IMR-90 (cell line): ENCODE measurements around the gene MLF2. TPM values are rescaled to one million over a fixed set of nuclear protein-coding genes. Genes with fewer than 3 reads are reported as not detected.

ENCODE experiments used
- ATAC-seq: fragments of 200-7000 bp; cut with Tn5 transposase; 2 replicates; pipeline ENCODE4 v1.9.1; 2020; ENCODE audit warnings: low read depth, mild to moderate bottlenecking, moderate library complexity
- BruUV-seq: library from RNA; stranded (reverse); fragments of 400-500 nt; replicated peaks from 2 replicates; lab custom pipeline; 2021; lab: Mats Ljungman, UMichigan
- CTCF ChIA-PET: fragments of 300-600 bp; formaldehyde crosslinking; extraction: SDS; loops from one replicate; lab custom pipeline; 2021; ENCODE audit warnings: antibody characterized with exemption; lab: Yijun Ruan, JAX
- POLR2A ChIA-PET: fragments of 300-600 bp; sonication (Branson Sonifier 250); formaldehyde crosslinking; loops from one replicate; lab custom pipeline; 2022; ENCODE audit warnings: antibody characterized with exemption; ENCODE audit not compliant: unreplicated experiment; lab: Charles Lee
- DNase-seq: peaks from one replicate; pipeline ENCODE4 v3.0.0; 2013
- H2AFZ ChIP-seq: replicated peaks from 2 replicates; pipeline ENCODE3; 2013; ENCODE audit warnings: low read length, mild to moderate bottlenecking; ENCODE audit not compliant: poor library complexity
- H2AK5ac ChIP-seq: 2 replicates; pipeline ENCODE4 v1.6.1; 2013; ENCODE audit warnings: low read depth, low read length, inconsistent platforms
- H2AK9ac ChIP-seq: replicated peaks from 2 replicates; pipeline ENCODE3; 2013; ENCODE audit warnings: mild to moderate bottlenecking, low read depth, low read length, moderate library complexity; ENCODE audit not compliant: poor library complexity
- H2BK120ac ChIP-seq: 2 replicates; pipeline ENCODE4 v1.6.1; 2013; ENCODE audit warnings: low read depth, low read length, inconsistent platforms
- H2BK15ac ChIP-seq: 3 replicates; pipeline ENCODE4 v1.6.1; 2013; ENCODE audit warnings: low read depth, low read length, inconsistent platforms
- H2BK20ac ChIP-seq: 2 replicates; pipeline ENCODE4 v1.6.1; 2013; ENCODE audit warnings: low read depth, mild to moderate bottlenecking, inconsistent platforms, low read length, moderate library complexity
- H2BK5ac ChIP-seq: 2 replicates; pipeline ENCODE4 v1.6.1; 2013; ENCODE audit warnings: mild to moderate bottlenecking, low read depth, low read length, inconsistent platforms; ENCODE audit not compliant: poor library complexity, severe bottlenecking
- H3K14ac ChIP-seq: replicated peaks from 2 replicates; pipeline ENCODE4 v1.6.1; 2013; ENCODE audit warnings: low read depth, low read length, inconsistent platforms
- H3K18ac ChIP-seq: 2 replicates; pipeline ENCODE4 v1.6.1; 2013; ENCODE audit warnings: low read depth, low read length, control low read depth
- H3K23ac ChIP-seq: 2 replicates; pipeline ENCODE4 v1.6.1; 2013; ENCODE audit warnings: low read depth, low read length, inconsistent platforms
- H3K27ac ChIP-seq: 2 replicates; pipeline ENCODE4 v1.5.1; 2013; ENCODE audit warnings: mild to moderate bottlenecking, control low read depth, low read length; ENCODE audit not compliant: insufficient read depth
- H3K27me3 ChIP-seq: 2 replicates; pipeline ENCODE4 v1.6.1; 2013; ENCODE audit warnings: low read length; ENCODE audit not compliant: control insufficient read depth, insufficient read depth
- H3K36me3 ChIP-seq: 2 replicates; pipeline ENCODE4 v1.6.1; 2013; ENCODE audit warnings: low read length, mixed read lengths; ENCODE audit not compliant: control insufficient read depth, insufficient read depth
- H3K4ac ChIP-seq: 2 replicates; pipeline ENCODE4 v1.6.1; 2013; ENCODE audit warnings: low read depth, low read length, inconsistent platforms
- H3K4me1 ChIP-seq: 2 replicates; pipeline ENCODE4 v1.6.1; 2013; ENCODE audit warnings: low read length, mixed read lengths; ENCODE audit not compliant: control insufficient read depth, insufficient read depth
- H3K4me2 ChIP-seq: 2 replicates; pipeline ENCODE4 v1.6.1; 2013; ENCODE audit warnings: low read depth, mild to moderate bottlenecking, control low read depth, low read length, moderate library complexity
- H3K4me3 ChIP-seq: 2 replicates; pipeline ENCODE4 v1.5.1; 2013; ENCODE audit warnings: low read depth, mild to moderate bottlenecking, control low read depth, low read length, moderate library complexity; ENCODE audit not compliant: insufficient read depth
- H3K56ac ChIP-seq: 2 replicates; pipeline ENCODE4 v1.6.1; 2013; ENCODE audit warnings: low read length, inconsistent platforms; ENCODE audit not compliant: insufficient read depth; ENCODE audit errors: extremely low read depth
- H3K79me1 ChIP-seq, 2 experiments: 2 replicates each; pipeline ENCODE4 v1.6.1; 2013; ENCODE audit warnings: low read length in 2 of 2, inconsistent platforms in 1 of 2, low read depth in 1 of 2
- H3K9ac ChIP-seq: 2 replicates; pipeline ENCODE4 v1.6.1; 2013; ENCODE audit warnings: low read depth, low read length, control low read depth
- H3K9me1 ChIP-seq: 2 replicates; pipeline ENCODE4 v1.6.1; 2013; ENCODE audit warnings: low read length, inconsistent platforms; ENCODE audit not compliant: insufficient read depth
- H3K9me3 ChIP-seq: 2 replicates; pipeline ENCODE4 v1.6.1; 2013; ENCODE audit warnings: low read length; ENCODE audit not compliant: control insufficient read depth, insufficient read depth
- H4K20me1 ChIP-seq: 2 replicates; pipeline ENCODE4 v1.6.1; 2013; ENCODE audit warnings: low read length, inconsistent platforms; ENCODE audit not compliant: insufficient read depth
- H4K5ac ChIP-seq: 2 replicates; pipeline ENCODE4 v1.6.1; 2013; ENCODE audit warnings: mild to moderate bottlenecking, low read depth, low read length, control low read depth
- H4K8ac ChIP-seq, 2 experiments: 2 replicates each; pipeline ENCODE4 v1.6.1; 2013; ENCODE audit warnings: low read depth in 2 of 2, low read length in 2 of 2, control low read depth in 1 of 2, inconsistent platforms in 1 of 2
- H4K91ac ChIP-seq: 2 replicates; pipeline ENCODE4 v1.6.1; 2013; ENCODE audit warnings: low read depth, low read length, inconsistent platforms; ENCODE audit not compliant: insufficient read depth
- BHLHE40 ChIP-seq: fragments of 150-350 bp; IDR thresholded peaks from 2 replicates; pipeline ENCODE4 v1.6.1; 2016; ENCODE audit warnings: mild to moderate bottlenecking, low read depth, low read length
- CEBPB ChIP-seq: IDR thresholded peaks from 2 replicates; pipeline ENCODE4 v1.6.1; 2012; ENCODE audit warnings: low read depth, low read length, improper control_type of control experiment
- CHD1 ChIP-seq: IDR thresholded peaks from 2 replicates; pipeline ENCODE4 v1.6.1; 2012; ENCODE audit warnings: low read depth, low read length, improper control_type of control experiment
- CTCF ChIP-seq: conservative IDR thresholded peaks from 2 replicates; pipeline ENCODE4 v1.5.1; 2012; ENCODE audit warnings: mild to moderate bottlenecking, low read depth, low read length, improper control_type of control experiment
- FOS ChIP-seq: fragments of 150-350 bp; IDR thresholded peaks from 2 replicates; pipeline ENCODE4 v1.6.1; 2016; ENCODE audit warnings: low read depth, low read length
- MAFK ChIP-seq: IDR thresholded peaks from 2 replicates; pipeline ENCODE4 v1.6.1; 2012; ENCODE audit warnings: low read depth, low read length, improper control_type of control experiment
- MAZ ChIP-seq: IDR thresholded peaks from 2 replicates; pipeline ENCODE4 v1.6.1; 2012; ENCODE audit warnings: low read depth, mild to moderate bottlenecking, low read length, improper control_type of control experiment, moderate library complexity, borderline replicate concordance
- MXI1 ChIP-seq: IDR thresholded peaks from 2 replicates; pipeline ENCODE4 v1.6.1; 2012; ENCODE audit warnings: low read depth, mild to moderate bottlenecking, low read length, moderate library complexity, borderline replicate concordance
- NFE2L2 ChIP-seq: fragments of 150-350 bp; IDR thresholded peaks from 2 replicates; pipeline ENCODE4 v1.6.1; 2016; ENCODE audit warnings: low read depth, mild to moderate bottlenecking, low read length
- POLR2A ChIP-seq: IDR thresholded peaks from 2 replicates; pipeline ENCODE4 v1.6.1; 2012; ENCODE audit warnings: mild to moderate bottlenecking, low read depth, low read length
- RAD21 ChIP-seq: IDR thresholded peaks from 2 replicates; pipeline ENCODE4 v1.6.1; 2012; ENCODE audit warnings: low read length, improper control_type of control experiment
- RCOR1 ChIP-seq: IDR thresholded peaks from 2 replicates; pipeline ENCODE4 v1.6.1; 2012; ENCODE audit warnings: mild to moderate bottlenecking, low read length, improper control_type of control experiment; ENCODE audit not compliant: insufficient replicate concordance
- RFX5 ChIP-seq: IDR thresholded peaks from 2 replicates; pipeline ENCODE4 v1.8.0; 2012; ENCODE audit warnings: low read depth, mild to moderate bottlenecking, low read length, moderate library complexity
- SMC3 ChIP-seq: fragments of 150-350 bp; IDR thresholded peaks from 2 replicates; pipeline ENCODE4 v1.6.1; 2016; ENCODE audit warnings: low read depth, mild to moderate bottlenecking, antibody characterized with exemption, low read length, moderate library complexity
- USF2 ChIP-seq: fragments of 150-350 bp; IDR thresholded peaks from 2 replicates; pipeline ENCODE4 v1.6.1; 2017; ENCODE audit warnings: mild to moderate bottlenecking, antibody characterized with exemption, low read length, low read depth
- WGBS, 2 experiments: methylation state at CpG; one replicate each; pipeline versions ENCODE4 v1.1.5 to v1.1.7; 2013; ENCODE audit warnings: missing lambda C conversion rate in 2 of 2; ENCODE audit not compliant: insufficient read length in 1 of 2; ENCODE audit errors: extremely low coverage in 2 of 2; 5-methylcytosine and 5-hydroxymethylcytosine counted together
- dilution Hi-C: fragments of 300-500 bp; cut with HindIII; formaldehyde crosslinking; loops from one replicate; pipeline ENCODE4 v1.14.3; 2018; ENCODE audit warnings: low sequenced_read_pairs; ENCODE audit not compliant: unreplicated experiment
- in situ Hi-C: fragments of 300-500 bp; cut with MboI; formaldehyde crosslinking; loops from 3 replicates; pipeline ENCODE4 v1.14.3; 2019; ENCODE audit warnings: low sequenced_read_pairs, inconsistent platforms, mixed read lengths
- intact Hi-C: fragments of 100-400 bp; cut with micrococcal nuclease; formaldehyde crosslinking; loops from 2 replicates; pipeline ENCODE4 v1.10.0; 2022
- polyA plus RNA-seq, 3 experiments: library from polyadenylated mRNA; depleted of rRNA; stranded (reverse); fragments of >200 nt; gene quantifications; 2 replicates each; pipeline ENCODE4 v1.2.3, GENCODE V29; 2012; ENCODE audit warnings: low replicate concordance in 1 of 3
- total RNA-seq: library from RNA; depleted of rRNA; stranded (reverse); fragments of >200 nt; gene quantifications from 2 replicates; pipeline ENCODE4 v1.2.3, GENCODE V29; 2012

The MLF2 gene
- total and polyA plus RNA-seq, 2 of the 4 experiments (the other 2 are of a cell fraction), result 236 to 403 TPM

- CTCF ChIA-PET, result interaction anchor here (1.4 kb wide), 1 partner anchor 39 kb away, joined by 6 read pairs; the partner anchor contains the start of gene MLF2
- no TSS peak for BruUV-seq
- Histone ChIP-seq H4K8ac (peak overlapping the region; percentile 59 to 86), H2BK120ac (0 out of 2 replicates have a peak overlapping the region, but pooled peaks have one; percentile 51), H3K4me3 (no peak overlapping the region), H2BK20ac (no peak overlapping the region), H2BK5ac (no peak overlapping the region), H2AK9ac (no peak overlapping the region), H3K27me3 (no peaks in the 10 kb centered on the region), H3K4ac (peak overlapping the region; percentile 64), H3K18ac (peak overlapping the region; percentile 9; the same call in 1 of the 2 replicates), H2BK15ac (no peak overlapping the region), H3K4me2 (peak overlapping the region; percentile 44), H2AK5ac (no peak overlapping the region), H3K23ac (peak overlapping the region; percentile 1; the same call in 1 of the 2 replicates), H3K56ac (no peak overlapping the region), H3K9me1 (peaks cover 8% of the 10 kb centered on the region; the same call in 1 of the 2 replicates), H3K27ac (no peak overlapping the region; the same call in 1 of the 2 replicates), H3K9me3 (no peaks in the 10 kb centered on the region), H4K20me1 (no peaks in the 10 kb centered on the region), H4K91ac (0 out of 2 replicates have a peak overlapping the region, but pooled peaks have one; percentile 32), H3K36me3 (0 out of 2 replicates have a peak, but pooled peaks cover 2% of the 10 kb centered on the region), H3K9ac (peak overlapping the region; percentile 3), H2AFZ (peak overlapping the region; percentile 89), H4K5ac (peak overlapping the region; percentile 27), H3K4me1 (peaks cover 21% of the 10 kb centered on the region), H3K14ac (peak overlapping the region; percentile 51; the same call in 1 of the 2 replicates), H3K79me1 (peaks cover 0 to 14% of the 10 kb centered on the region in 2 experiments; a peak in 2 of 4 replicates)
- dilution Hi-C loops, result no loop called here
- intact Hi-C loops, result no loop called here
- WGBS, 2 experiments, result 96% methylated on average over 5 of the region's 13 CpGs; no CpG with 5 or more reads in 1 of the 2 experiments
- ATAC-seq (no peak), DNase-seq (no peak)
- in situ Hi-C loops, result no loop called here
- POLR2A ChIA-PET, result no interaction called here
- TF ChIP-seq POLR2A (no peak), USF2 (no peak), BHLHE40 (no peak), FOS (no peak), SMC3 (no peak), CEBPB (no peak), MAZ (no peak), CTCF (no peak), RAD21 (no peak), RFX5 (no peak), MXI1 (no peak), RCOR1 (no peak), NFE2L2 (no peak), MAFK (no peak), CHD1 (no peak)
These were observed 39.1 kb upstream of the MLF2 start for GRCh38 chr12:6791931-6792520.
